Measurements from ENCODE around the gene RTP4.

- TF ChIP-seq CTCF (IDR thresholded peaks at IDR 0.05) (peak in 5 of 7 experiments; percentile 64 to 77 (median 73)), POLR2A (IDR thresholded peaks at IDR 0.05) (no peak)
Measured at GRCh38 chr3:187318819-187319616, 49.2 kb upstream of the RTP4 start.

Data from stomach (tissue), 4 donors.